Measurements from ENCODE around the gene ABR. TPM values are rescaled to one million over a fixed set of nuclear protein-coding genes. Genes with fewer than 3 reads are reported as not detected.

ABR gene
- total and polyA plus RNA-seq, 2 of the 8 experiments (the other 6 are each of a cell fraction or from before 2014, with no cell fraction given), result 44.8 to 47.2 TPM

- H3K27ac ChIP-seq (ENCODE audit: low read depth, low read length), result no peak overlapping the region
- no peak overlapping the region for H2AFZ ChIP-seq (ENCODE audit: low read length)
- no peak overlapping the region for H2BK15ac ChIP-seq (ENCODE audit: low read length)
- peaks cover 5% of the 10 kb centered on the region; the same call in 1 of the 2 replicates for H3K79me1 ChIP-seq (ENCODE audit: low read depth, low read length)
- DNase-seq (ENCODE audit: low read depth in 1 of 2, low spot score in 2 of 2) (no peak), FAIRE-seq (no peak)
- ChIA-PET POLR2A (ENCODE audit: partially characterized antibody) (interaction anchor here (1.2 kb wide), 1 partner anchor 34 kb away, joined by 5 read pairs; no protein-coding TSS in a partner anchor), CTCF (ENCODE audit: partially characterized antibody) (interaction anchor here (0.6 to 1.4 kb wide), 4 partner anchors 9 to 34 kb away, joined by 3 to 5 read pairs (median 4); no protein-coding TSS in a partner anchor)
- H3K14ac ChIP-seq (ENCODE audit: insufficient read length), result no peak overlapping the region
- H4K20me1 ChIP-seq (replicated peaks in 1 of 2; ENCODE audit: control insufficient read depth in 1 of 2, insufficient read depth in 2 of 2, low read length in 2 of 2), result no peaks in the 10 kb centered on the region
- no peaks in the 10 kb centered on the region for H3K23me2 ChIP-seq (ENCODE audit: low read depth, low read length)
- H2AK5ac ChIP-seq (ENCODE audit: low read depth, low read length), result no peak overlapping the region
- peaks cover 0 to 6% (median 3%) of the 10 kb centered on the region in 4 experiments; a peak in 3 of 7 replicates for H3K4me1 ChIP-seq (replicated peaks in 1 of 4; ENCODE audit: control insufficient read depth in 3 of 4, insufficient read depth in 4 of 4, low read length in 3 of 4)
- no peak overlapping the region for H2BK5ac ChIP-seq (ENCODE audit: low read depth, low read length)
- H4K5ac ChIP-seq (ENCODE audit: insufficient read length, low read depth, low read length), result no peak overlapping the region
- no peak overlapping the region for H3K4me3 ChIP-seq (ENCODE audit: extremely low read depth in 1 of 4, insufficient read depth in 2 of 4, low read depth in 3 of 4, low read length in 4 of 4)
- H3K4me2 ChIP-seq (ENCODE audit: insufficient read depth in 1 of 2, low read depth in 2 of 2, low read length in 2 of 2), result no peak overlapping the region
- no peak overlapping the region for H4K8ac ChIP-seq (ENCODE audit: extremely low read depth, insufficient read depth, low read length)
- H3K56ac ChIP-seq (replicated peaks; ENCODE audit: insufficient read length, low read depth, low read length), result no peak overlapping the region
- H2BK12ac ChIP-seq (ENCODE audit: low read depth, low read length), result no peak overlapping the region
- H3K18ac ChIP-seq (ENCODE audit: extremely low read depth, low read length), result no peak overlapping the region
- no peak overlapping the region for H3K4ac ChIP-seq (replicated peaks; ENCODE audit: insufficient read length, low read depth, low read length)
- peaks cover 0 to 4% (median 0%) of the 10 kb centered on the region in 4 experiments; a peak in 1 of 8 replicates for H3K36me3 ChIP-seq (ENCODE audit: control insufficient read depth in 2 of 4, insufficient read depth in 4 of 4, low read length in 3 of 4)
- no peak overlapping the region for H3K9ac ChIP-seq (replicated peaks in 1 of 4; ENCODE audit: extremely low read depth in 1 of 4, low read depth in 3 of 4, low read length in 3 of 4)
- WGBS, 2 experiments (ENCODE audit: extremely low coverage in 1 of 2, insufficient coverage in 1 of 2, insufficient read length in 1 of 2, insufficient replicate concordance in 2 of 2, low coverage in 1 of 2, low lambda C conversion rate in 2 of 2, missing lambda C conversion rate in 1 of 2), result 94% methylated on average over 10 of the region's 12 CpGs; no CpG with 5 or more reads in 1 of the 2 experiments
- H3K79me2 ChIP-seq (ENCODE audit: control insufficient read depth in 1 of 2, insufficient read depth in 2 of 2, low read length in 2 of 2), result no peaks in the 10 kb centered on the region
- no peak overlapping the region for H2BK120ac ChIP-seq (replicated peaks; ENCODE audit: low read depth, low read length)
- no peak overlapping the region for H2BK20ac ChIP-seq (ENCODE audit: low read length)
- no peak overlapping the region for H4K91ac ChIP-seq (replicated peaks; ENCODE audit: insufficient read length, low read length)
- peaks cover 3 to 4% of the 10 kb centered on the region in 2 experiments; a peak in 2 of 4 replicates for H3K9me3 ChIP-seq (ENCODE audit: insufficient read depth in 2 of 2, low read depth in 1 of 2, low read length in 1 of 2)
- H3K27me3 ChIP-seq (replicated peaks in 1 of 4; ENCODE audit: control insufficient read depth in 3 of 4, extremely low read depth in 1 of 4, insufficient read depth in 3 of 4, low read length in 3 of 4), result no peaks in the 10 kb centered on the region
- no peak overlapping the region for H3K23ac ChIP-seq (ENCODE audit: insufficient read length)
- TF ChIP-seq RFX5 (IDR thresholded peaks at IDR 0.05; ENCODE audit: borderline replicate concordance, low read depth, low read length), result no peak
- TF ChIP-seq TAF1 (IDR thresholded peaks at IDR 0.05; ENCODE audit: low read depth, low read length), result no peak
- TF ChIP-seq ZNF274 (IDR thresholded peaks at IDR 0.05; ENCODE audit: borderline replicate concordance, extremely low read depth, low read length), result no peak
- TF ChIP-seq SRF (IDR thresholded peaks at IDR 0.05; ENCODE audit: low read depth, low read length), result no peak
- TF ChIP-seq CTBP2 (IDR thresholded peaks at IDR 0.05; ENCODE audit: borderline replicate concordance, insufficient read depth, insufficient read length, low read length), result no peak
- TF ChIP-seq POU5F1 (IDR thresholded peaks at IDR 0.05; ENCODE audit: low read depth, low read length), result no peak
- no peak for TF ChIP-seq KDM4A (IDR thresholded peaks at IDR 0.05; ENCODE audit: low read depth, low read length, severe bottlenecking)
- TF ChIP-seq, protein P1, sequence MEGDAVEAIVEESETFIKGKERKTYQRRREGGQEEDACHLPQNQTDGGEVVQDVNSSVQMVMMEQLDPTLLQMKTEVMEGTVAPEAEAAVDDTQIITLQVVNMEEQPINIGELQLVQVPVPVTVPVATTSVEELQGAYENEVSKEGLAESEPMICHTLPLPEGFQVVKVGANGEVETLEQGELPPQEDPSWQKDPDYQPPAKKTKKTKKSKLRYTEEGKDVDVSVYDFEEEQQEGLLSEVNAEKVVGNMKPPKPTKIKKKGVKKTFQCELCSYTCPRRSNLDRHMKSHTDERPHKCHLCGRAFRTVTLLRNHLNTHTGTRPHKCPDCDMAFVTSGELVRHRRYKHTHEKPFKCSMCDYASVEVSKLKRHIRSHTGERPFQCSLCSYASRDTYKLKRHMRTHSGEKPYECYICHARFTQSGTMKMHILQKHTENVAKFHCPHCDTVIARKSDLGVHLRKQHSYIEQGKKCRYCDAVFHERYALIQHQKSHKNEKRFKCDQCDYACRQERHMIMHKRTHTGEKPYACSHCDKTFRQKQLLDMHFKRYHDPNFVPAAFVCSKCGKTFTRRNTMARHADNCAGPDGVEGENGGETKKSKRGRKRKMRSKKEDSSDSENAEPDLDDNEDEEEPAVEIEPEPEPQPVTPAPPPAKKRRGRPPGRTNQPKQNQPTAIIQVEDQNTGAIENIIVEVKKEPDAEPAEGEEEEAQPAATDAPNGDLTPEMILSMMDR (IDR thresholded peaks at IDR 0.05; ENCODE audit: control extremely low read depth in 1 of 3, insufficient read depth in 1 of 3, low read depth in 1 of 3, low read length in 3 of 3), result no peak
- TF ChIP-seq USF2 (IDR thresholded peaks at IDR 0.05; ENCODE audit: low read length), result no peak
- no peak for TF ChIP-seq YY1 (IDR thresholded peaks at IDR 0.05; ENCODE audit: low read depth, low read length)
These were observed 22.9 kb downstream of the ABR start for GRCh38 chr17:1156864-1157263.
